ENCODE results near the gene FOXO6. TPM values are rescaled to one million over a fixed set of nuclear protein-coding genes. Genes with fewer than 3 reads are reported as not detected.

FOXO6 gene
- total and polyA plus RNA-seq, 2 donors (not counting 1 experiment from before 2014, with no cell fraction given): 0.06 to 0.15 TPM

DNA sequence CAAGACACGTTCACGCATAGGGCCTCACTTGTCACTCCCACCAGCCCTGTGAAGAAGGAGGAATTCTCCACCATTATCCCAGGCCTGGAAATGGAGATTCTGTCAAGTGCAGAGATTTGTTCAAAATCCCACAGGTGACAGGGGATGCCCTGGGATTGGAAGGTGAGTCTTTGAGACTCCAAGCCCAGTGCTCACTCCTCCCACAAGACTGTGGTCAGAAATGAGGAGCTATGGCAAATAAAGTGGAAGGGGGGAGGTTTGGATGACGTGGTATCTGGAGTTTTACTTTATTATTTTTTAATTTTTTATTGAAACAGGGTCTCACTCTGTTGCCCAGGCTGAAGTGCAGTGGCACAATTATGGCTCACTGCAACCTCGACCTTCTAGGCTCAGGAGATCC, 12.8 kb upstream of the FOXO6 start:
- Histone ChIP-seq H2AFZ (ENCODE audit: insufficient read depth, low read depth, low read length, poor library complexity, severe bottlenecking) (no peak overlapping the region), H3K4me3 (ENCODE audit: control extremely low read depth in 1 of 5, extremely low read depth in 1 of 5, insufficient read depth in 1 of 5, low read depth in 2 of 5, low read length in 4 of 5) (no peak overlapping the region), H3K27ac (ENCODE audit: low read length in 2 of 2) (no peak overlapping the region), H3K4me2 (replicated peaks; ENCODE audit: low read depth, low read length, poor library complexity, severe bottlenecking) (no peak overlapping the region), H4K20me1 (ENCODE audit: control insufficient read depth, insufficient read depth, low read length, poor library complexity, severe bottlenecking) (no peaks in the 10 kb centered on the region), H3K79me2 (ENCODE audit: control insufficient read depth, insufficient read depth, low read length) (no peaks in the 10 kb centered on the region), H3K4me1 (ENCODE audit: control insufficient read depth in 2 of 2, insufficient read depth in 2 of 2, low read length in 2 of 2) (no peaks in the 10 kb centered on the region), H3K9ac (ENCODE audit: low read length) (no peak overlapping the region), H3K9me3 (ENCODE audit: control extremely low read depth in 1 of 3, control insufficient read depth in 2 of 3, insufficient read depth in 1 of 3, low read length in 2 of 3) (peaks cover 0 to 2% (median 0%) of the 10 kb centered on the region in 3 donors), H3K36me3 (replicated peaks in 1 of 2; ENCODE audit: control extremely low read depth in 1 of 2, control insufficient read depth in 1 of 2, extremely low read depth in 1 of 2, insufficient read depth in 2 of 2, low read length in 1 of 2) (no peaks in the 10 kb centered on the region), H3K27me3 (replicated peaks in 1 of 4; ENCODE audit: control extremely low read depth in 1 of 4, control insufficient read depth in 3 of 4, insufficient read depth in 4 of 4, low read length in 3 of 4) (no peaks in the 10 kb centered on the region)
- CTCF ChIA-PET: no interaction called here
- Mint-ChIP-seq H3K9me3 (ENCODE audit: insufficient read depth) (no peaks in the 10 kb centered on the region), H3K27me3 (peaks cover 13% of the 10 kb centered on the region), H3K4me3 (no peak overlapping the region), H3K27ac (no peak overlapping the region), H3K4me1 (peaks cover 4% of the 10 kb centered on the region)
- WGBS (ENCODE audit: insufficient coverage): 70% methylated on average over 1 of the region's 4 CpGs
- TF ChIP-seq EZH2 (IDR thresholded peaks at IDR 0.05; ENCODE audit: borderline replicate concordance, insufficient read depth, low read depth, low read length, poor library complexity, severe bottlenecking): no peak
- TF ChIP-seq, protein P1, sequence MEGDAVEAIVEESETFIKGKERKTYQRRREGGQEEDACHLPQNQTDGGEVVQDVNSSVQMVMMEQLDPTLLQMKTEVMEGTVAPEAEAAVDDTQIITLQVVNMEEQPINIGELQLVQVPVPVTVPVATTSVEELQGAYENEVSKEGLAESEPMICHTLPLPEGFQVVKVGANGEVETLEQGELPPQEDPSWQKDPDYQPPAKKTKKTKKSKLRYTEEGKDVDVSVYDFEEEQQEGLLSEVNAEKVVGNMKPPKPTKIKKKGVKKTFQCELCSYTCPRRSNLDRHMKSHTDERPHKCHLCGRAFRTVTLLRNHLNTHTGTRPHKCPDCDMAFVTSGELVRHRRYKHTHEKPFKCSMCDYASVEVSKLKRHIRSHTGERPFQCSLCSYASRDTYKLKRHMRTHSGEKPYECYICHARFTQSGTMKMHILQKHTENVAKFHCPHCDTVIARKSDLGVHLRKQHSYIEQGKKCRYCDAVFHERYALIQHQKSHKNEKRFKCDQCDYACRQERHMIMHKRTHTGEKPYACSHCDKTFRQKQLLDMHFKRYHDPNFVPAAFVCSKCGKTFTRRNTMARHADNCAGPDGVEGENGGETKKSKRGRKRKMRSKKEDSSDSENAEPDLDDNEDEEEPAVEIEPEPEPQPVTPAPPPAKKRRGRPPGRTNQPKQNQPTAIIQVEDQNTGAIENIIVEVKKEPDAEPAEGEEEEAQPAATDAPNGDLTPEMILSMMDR (IDR thresholded peaks at IDR 0.05): no peak
- DNase-seq: no peak
- intact Hi-C loops (cut with micrococcal nuclease): no loop called here
- POLR2A ChIA-PET: no interaction called here
- ATAC-seq (ENCODE audit: low read depth): no peak

DNA sequence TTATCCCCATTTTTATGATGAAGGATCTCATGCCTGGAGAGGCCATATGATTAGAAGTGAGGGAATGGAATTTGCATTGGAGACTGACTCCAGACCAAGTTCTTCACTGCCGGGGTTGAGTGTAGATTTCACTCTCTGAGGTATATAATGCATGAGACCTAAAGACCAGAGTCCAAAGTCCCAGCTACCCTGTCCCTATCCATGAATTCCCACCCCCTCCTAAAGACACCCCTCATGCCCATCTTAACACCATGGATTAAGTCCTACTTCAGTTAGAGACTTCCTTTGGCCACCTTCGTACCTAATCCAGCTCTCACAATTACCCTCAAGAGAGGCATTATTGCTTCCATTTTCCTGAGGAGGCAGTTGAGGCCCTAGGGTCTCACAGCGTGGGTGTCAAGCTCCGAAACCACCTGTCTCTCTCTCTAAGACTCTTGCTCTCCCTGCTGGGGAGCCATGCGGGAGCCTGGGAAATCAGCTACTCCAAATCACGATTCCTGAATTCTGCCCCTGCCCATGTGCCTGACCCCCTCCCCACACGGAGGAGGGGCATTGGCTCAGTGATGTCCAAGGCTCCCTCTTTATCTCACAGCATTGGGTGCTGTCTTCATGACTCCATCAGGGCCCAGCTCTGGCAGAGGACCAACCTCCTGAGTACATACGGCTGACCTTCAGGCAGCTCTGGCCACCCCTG, 11.7 kb upstream of the FOXO6 start:
- Histone ChIP-seq H2AFZ (ENCODE audit: insufficient read depth, low read depth, low read length, poor library complexity, severe bottlenecking) (no peak overlapping the region), H3K4me1 (ENCODE audit: control insufficient read depth in 2 of 2, insufficient read depth in 2 of 2, low read length in 2 of 2) (no peaks in the 10 kb centered on the region), H3K27ac (ENCODE audit: low read length in 2 of 2) (no peak overlapping the region), H3K27me3 (replicated peaks in 1 of 4; ENCODE audit: control extremely low read depth in 1 of 4, control insufficient read depth in 3 of 4, insufficient read depth in 4 of 4, low read length in 3 of 4) (no peaks in the 10 kb centered on the region), H3K9ac (ENCODE audit: low read length) (no peak overlapping the region), H3K79me2 (ENCODE audit: control insufficient read depth, insufficient read depth, low read length) (no peaks in the 10 kb centered on the region), H3K4me2 (replicated peaks; ENCODE audit: low read depth, low read length, poor library complexity, severe bottlenecking) (no peak overlapping the region), H3K4me3 (ENCODE audit: control extremely low read depth in 1 of 5, extremely low read depth in 1 of 5, insufficient read depth in 1 of 5, low read depth in 2 of 5, low read length in 4 of 5) (no peak overlapping the region), H3K9me3 (ENCODE audit: control extremely low read depth in 1 of 3, control insufficient read depth in 2 of 3, insufficient read depth in 1 of 3, low read length in 2 of 3) (peaks cover 0 to 2% (median 0%) of the 10 kb centered on the region in 3 donors), H4K20me1 (ENCODE audit: control insufficient read depth, insufficient read depth, low read length, poor library complexity, severe bottlenecking) (no peaks in the 10 kb centered on the region), H3K36me3 (replicated peaks in 1 of 2; ENCODE audit: control extremely low read depth in 1 of 2, control insufficient read depth in 1 of 2, extremely low read depth in 1 of 2, insufficient read depth in 2 of 2, low read length in 1 of 2) (no peaks in the 10 kb centered on the region)
- ChIA-PET POLR2A (no interaction called here), CTCF (no interaction called here)
- 93% methylated on average over 7 of the region's 8 CpGs for WGBS (ENCODE audit: insufficient coverage)
- H3K27ac Mint-ChIP-seq: no peak overlapping the region
- ATAC-seq (ENCODE audit: low read depth) (no peak), DNase-seq (no peak)
- peaks cover 2% of the 10 kb centered on the region for H3K4me1 Mint-ChIP-seq
- no peaks in the 10 kb centered on the region for H3K9me3 Mint-ChIP-seq (ENCODE audit: insufficient read depth)
- TF ChIP-seq, protein P1 (IDR thresholded peaks at IDR 0.05): no peak
- no peak for TF ChIP-seq EZH2 (IDR thresholded peaks at IDR 0.05; ENCODE audit: borderline replicate concordance, insufficient read depth, low read depth, low read length, poor library complexity, severe bottlenecking)
- H3K27me3 Mint-ChIP-seq: peaks cover 15% of the 10 kb centered on the region
- intact Hi-C loops (cut with micrococcal nuclease): no loop called here
- no peak overlapping the region for H3K4me3 Mint-ChIP-seq

Data from B cell (primary cell).